CD4-positive, alpha-beta T cell treated with Interleukin-6 at 100 ng/mL for 8 hours (primary cell): ENCODE results near the gene SFXN1.

Source experiments
- DNase-seq: peaks from one replicate; pipeline ENCODE4 v3.0.0-alpha.2; 2020; ENCODE audit warnings: mixed read lengths, low spot score

The SFXN1 gene

DNA sequence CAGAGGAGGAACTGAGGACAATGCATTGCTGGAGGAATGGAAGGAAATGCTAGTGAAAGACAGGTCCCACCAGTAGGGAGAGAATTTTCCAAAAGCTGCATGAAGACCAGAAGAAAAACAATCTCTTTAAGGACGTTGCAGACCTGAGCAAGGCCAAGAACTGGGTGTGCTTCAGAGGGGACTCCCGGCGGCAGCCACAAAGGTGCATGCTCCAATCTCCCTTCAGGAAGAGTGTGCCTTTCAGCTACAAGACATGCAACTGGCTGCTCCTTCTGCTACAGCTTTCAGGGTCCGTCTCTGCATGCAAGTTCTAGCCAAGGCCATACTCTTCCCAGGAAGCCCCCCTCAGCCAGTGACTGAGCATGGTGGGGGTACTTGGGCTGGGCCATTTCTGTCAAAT lies 62.9 kb downstream of the SFXN1 start:
- DNase-seq: no peak

DNA sequence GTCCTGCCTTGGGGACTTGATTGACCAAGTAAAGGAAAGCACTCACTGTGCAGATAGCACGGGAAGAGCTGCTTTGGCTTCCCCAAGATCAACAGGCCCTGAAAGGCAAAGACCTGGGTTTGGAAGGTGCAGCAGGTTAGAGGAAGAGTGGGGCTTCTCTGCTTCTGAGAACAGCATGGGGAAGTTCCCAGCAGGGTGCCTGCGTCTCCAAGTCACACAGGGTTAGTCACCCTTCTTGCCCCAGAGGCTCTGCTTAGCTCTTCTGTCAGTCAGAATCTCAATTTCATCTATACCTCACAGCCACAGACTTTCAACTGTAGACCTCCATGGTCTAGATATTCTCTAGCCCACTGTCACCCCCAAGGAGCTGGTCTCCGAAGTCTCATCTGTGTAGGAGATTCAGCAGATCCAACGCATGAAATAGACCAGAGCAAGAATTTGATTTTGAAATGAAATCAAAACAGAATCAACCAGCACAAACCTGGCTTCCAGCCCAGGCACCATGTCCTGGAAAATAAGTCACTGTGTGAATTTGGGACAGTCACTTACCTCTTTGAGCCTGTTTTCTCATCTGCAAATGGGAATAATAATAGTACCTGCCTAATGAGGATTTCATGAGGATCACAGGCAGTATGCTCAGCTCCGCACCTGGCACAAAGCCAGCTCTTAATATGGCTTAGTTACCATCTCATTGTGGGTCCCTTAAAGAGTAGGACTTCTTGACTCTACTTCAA lies 64.0 kb downstream of the SFXN1 start:
- no peak for DNase-seq

DNA sequence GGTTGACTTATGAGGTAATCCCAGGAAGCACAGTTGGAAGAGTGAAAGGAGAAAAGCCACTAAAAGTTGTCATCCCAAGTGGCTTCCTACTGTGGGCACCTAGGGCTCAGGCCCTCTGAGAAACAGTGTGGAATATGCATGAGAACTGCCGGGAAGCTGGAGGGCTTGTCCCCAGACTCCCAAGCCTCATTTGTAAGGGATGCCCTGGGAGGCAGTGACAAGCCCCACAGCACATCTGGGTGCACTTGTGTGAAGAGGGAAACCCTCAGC lies 64.5 kb downstream of the SFXN1 start:
- no peak for DNase-seq

DNA sequence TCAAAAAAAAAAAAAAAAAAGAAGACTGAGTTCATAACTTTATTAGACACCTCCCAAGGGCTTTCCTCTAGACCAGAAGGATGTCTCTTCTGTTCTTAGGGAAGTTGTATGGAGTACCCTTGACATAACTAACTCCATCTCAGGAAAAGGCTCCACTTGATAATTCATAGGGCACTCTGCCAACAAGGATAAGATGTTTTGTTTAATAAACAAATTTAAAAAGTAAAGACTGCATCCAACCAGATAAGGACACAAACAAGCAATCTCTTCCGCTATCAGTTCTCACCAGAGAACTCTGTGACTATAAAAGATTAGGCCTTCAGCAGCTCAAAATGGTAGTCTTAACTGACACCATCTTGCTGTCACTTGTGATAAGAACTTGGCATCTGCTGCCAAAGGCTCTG lies 65.8 kb downstream of the SFXN1 start:
- DNase-seq: no peak

DNA sequence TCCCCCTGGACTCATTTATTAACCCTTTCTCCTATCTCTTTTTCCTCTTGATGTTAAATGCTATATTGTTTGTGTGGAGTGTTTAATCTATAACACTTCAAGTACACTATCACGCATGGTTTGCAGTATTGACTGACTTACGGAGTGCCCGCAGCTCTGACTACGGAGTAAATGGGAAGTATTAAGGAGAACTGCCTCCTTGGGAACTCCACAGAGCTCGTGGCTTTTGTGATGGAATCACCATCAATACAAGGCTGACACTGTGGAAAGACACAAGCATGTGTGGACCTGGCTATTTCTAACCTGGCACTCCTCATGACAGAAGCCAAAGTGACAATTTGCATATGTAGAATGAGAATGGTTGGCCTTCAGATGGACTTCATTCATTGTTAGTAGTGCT lies 66.2 kb downstream of the SFXN1 start:
- DNase-seq: no peak

DNA sequence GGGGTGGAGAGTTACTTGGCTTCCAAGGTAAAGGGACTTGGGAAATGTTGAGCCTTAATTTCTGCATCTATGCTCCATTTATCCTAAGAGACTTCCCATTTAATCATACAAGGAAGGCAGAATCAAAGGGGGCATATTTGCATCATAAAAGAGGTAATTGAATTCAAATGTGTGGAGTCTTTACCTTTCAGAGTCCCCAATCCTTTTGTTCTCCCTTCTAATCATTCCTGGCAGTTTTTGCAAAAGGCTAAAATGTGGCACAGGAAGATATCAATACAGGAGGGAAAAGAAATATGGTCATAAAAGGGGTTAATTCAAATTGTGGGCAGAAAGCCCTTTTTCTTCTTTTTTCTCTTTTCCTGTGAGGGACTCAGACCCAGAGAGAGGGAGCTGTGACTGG lies 69.5 kb downstream of the SFXN1 start:
- DNase-seq: no peak

DNA sequence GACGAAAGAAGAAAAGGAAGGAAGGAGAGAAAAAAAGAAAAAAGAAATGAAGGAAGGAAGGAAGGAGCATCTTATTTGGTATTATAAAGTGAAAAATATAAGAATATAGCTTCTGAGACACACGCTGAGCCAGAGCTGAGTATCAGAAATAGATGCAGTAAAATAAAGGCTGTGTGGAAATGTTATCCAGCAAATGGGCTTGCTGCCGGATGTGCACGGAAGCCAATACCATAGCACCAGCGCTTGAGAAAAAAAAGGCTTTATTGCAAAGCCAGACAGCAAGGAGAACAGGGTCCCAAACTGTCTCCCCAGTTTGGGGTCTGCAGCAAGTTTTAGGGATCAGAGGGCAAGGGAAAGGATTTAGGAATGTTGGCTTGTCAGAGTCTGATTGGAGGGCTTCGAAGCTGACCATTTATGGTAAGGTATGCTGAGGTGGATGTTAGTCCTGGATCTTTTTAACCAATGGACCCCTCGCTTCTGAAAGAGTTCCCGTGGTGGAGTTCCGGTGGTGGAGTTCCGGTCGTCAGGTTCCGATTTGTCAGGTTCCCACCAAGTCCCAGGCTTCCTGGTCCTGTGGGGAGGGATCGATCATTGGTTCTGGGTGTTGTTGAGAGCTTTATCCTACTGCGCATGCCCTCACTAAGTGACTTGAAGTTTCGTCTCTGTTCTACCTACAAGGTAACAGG lies 70.4 kb downstream of the SFXN1 start:
- no peak for DNase-seq

DNA sequence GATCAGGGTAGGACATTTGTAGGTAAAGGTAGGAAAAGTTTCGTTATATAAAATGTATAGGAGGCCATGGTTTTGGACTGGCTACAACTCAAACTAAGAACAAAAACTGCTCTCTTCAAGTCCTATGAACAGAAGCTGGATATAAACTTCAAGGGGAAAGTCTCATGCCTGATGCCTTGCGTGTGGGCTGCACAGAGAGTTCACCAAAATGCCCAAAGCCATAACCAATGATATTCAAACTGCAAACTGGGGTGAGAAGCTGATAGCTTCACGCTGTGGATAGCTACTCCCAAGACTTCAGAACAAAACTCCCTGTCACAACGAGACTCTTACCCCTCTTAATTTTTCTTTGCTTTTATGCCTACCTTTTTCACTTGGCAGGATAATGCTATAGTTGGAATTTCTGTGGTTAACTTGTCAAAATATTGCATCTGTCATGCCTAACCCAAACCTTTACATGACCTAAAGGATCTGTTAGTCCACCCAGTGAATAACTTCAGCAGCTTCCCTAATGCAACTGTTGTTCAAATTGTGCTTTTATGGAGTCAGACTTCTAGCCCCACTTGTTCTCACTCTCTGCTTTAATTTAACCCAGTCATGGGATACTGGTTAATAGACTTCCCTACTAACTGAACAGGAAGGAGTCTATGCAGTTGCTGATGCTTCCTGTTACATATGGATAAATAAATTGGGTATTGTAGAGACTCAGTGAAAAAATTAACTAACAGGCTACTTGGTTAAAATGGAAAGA lies 71.9 kb downstream of the SFXN1 start:
- DNase-seq: no peak

DNA sequence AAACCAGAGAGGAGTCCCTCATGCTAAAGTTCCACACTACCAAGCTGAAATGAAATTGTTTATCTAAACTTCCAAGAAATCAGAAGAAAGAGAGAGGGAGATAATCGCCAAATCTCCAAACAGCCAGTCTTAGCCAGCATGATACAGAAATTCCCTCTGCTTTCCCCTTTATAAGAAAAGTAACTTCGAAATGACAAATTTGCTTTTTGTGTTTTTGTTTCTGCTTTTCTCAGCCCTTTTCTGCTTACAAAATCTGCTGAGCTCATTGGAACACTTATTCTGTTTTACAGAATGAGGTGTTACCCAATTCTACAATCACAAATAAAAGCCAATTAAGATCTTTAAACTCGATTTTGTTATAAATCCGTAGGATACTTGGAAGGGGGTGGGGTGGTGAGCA lies 72.9 kb downstream of the SFXN1 start:
- DNase-seq: no peak

DNA sequence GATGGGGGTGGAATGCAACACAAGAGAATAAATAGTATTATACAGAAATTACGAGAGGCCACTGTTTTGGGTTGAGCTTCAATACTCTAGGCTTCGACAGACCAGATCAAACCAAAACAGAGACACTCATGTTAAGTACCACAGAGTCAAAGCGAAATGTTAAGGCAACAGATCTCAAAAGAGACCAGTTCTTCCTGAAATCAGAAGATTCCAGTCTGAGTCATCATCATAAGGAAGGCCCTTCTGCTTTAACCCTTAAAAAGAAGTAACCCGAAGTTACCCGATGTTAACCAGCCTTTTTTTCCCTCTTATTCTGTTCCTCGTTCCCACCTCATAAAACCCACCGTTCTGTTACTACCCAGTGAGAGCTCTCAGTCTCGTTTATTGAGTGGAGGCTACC lies 75.9 kb downstream of the SFXN1 start:
- no peak for DNase-seq

DNA sequence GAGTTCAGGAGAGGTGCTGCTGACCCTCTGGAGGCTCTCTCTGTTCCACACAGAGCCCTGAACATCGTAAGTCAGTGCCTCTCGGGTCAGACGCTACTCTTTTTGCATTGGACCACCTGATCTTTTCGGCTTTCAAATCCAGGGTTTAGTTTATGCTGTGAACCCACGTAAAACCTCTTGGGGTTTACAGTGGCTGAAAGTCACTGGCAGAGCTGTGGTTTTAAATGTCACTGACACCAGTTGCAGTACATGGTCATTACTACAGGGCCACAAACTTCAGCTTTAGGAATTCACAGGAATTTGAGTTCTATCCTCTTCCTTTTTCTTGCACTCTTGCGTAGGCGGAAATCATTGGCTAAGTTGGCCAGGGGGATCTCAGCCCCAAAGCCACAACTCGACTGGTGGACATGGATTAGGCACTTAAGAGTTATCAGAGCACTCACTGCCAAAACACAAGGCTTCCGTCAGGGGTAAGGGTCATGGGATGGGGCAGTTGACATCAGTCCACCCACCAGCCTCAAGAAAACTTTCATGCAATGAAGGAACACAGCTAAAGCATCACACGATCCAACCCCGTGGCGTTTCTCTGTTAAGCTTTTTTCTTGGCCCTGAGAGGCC lies 76.9 kb downstream of the SFXN1 start:
- no peak for DNase-seq

DNA sequence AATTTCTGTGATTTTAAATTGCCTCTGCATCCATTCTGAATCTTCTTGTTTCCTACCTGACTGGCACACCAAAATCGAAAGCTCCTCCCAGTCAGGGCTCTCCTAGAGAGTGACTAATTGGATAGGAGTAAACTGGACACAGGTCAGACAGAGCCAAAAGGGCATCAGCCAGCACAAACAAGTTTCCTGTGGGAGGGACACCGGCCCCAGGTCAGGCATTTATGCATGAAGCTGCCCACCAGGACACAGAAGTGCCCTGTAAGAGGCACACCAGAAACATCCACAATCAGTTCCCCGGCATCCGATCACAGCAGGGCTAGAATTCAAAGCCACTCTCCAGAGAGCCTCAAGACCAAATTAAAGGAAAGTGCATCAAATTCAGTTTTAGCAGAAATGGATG lies 78.4 kb downstream of the SFXN1 start:
- DNase-seq: no peak

DNA sequence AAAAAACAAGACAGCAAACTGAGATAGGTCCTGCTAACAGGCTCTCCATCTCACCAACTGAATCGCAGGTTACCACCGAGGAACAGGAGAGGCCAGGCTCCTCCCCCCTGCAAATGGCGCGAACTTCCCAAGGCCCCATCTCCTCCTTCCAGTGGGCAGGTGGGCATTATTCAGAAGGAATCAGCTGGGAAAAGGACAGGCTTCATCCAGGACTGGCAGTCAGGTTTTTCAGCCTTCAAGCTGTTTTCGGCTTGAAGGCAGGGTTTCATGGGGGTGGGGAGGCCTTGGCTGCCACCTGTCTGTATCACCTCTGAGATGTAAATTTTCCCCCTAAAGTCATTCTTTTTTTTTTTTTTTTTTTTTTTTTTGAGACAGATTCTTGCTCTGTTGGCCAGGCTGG lies 79.4 kb downstream of the SFXN1 start:
- DNase-seq: no peak

DNA sequence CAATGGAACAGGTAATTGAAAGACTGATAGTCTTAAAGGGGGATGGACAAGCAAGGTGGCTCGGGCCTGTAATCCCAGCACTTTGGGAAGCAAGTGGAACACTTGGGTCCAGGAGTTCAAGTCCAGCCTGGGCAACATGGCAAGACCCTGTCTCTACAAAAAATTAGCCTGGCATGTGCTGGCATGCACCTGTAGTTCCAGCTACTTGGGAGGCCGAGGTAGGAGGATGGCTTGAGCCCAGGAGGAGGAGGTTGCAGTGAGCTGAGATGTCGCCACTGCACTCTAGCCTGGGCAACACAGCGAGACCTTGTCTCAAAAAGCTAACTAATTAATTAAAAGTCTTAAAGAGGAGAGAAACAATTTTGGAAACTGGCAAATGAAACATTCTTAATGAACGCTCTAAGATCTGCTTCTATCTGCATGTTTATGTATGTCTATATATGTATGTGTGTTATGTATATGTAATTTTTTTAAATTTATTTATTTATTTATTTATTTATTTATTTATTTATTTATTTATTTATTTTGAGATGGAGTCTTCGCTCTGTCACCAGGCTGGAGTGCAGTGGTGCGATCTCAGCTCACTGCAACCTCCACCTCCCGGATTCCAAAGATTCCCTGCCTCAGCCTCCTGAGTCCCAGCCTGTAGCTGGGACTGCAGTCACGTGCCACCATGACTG lies 80.6 kb downstream of the SFXN1 start:
- no peak for DNase-seq

DNA sequence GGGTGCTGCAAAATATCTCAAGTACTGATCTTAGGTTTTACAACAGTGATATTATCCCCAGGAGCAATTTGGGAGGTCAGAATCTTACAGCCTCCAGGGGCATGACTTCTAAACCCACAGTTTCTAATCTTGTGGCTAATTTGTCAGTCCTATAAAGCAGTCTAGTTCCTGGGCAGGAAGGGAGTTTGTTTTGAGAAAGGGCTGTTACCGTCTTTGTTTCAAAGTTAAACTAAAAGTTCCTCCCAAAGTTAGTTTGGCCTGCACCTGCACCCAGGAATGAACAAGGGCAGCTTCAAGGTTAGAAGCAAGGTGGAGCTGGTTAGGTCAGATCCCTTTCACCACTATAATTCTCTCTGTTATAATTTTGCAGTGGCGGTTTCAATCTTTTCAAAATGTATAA lies 81.7 kb downstream of the SFXN1 start:
- no peak for DNase-seq

DNA sequence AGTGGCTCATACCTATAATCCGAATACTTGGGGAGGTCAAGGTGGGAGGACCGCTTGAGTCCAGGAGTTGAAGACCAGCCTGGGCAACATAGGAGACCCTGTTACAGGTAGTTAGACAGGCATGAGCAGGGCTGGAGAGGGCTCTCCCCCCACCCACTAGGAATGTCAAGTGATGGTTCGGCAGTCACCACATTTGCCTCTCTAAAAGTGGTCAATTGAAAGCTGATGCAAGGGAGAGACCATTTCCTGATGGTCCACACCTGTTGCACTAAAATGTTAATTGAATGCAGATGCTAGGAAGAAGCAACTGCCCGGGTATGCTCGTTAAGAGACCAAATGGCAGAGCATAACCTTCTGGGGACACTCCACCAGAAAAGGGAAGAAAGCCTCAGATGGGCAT lies 82.7 kb downstream of the SFXN1 start:
- DNase-seq: no peak

DNA sequence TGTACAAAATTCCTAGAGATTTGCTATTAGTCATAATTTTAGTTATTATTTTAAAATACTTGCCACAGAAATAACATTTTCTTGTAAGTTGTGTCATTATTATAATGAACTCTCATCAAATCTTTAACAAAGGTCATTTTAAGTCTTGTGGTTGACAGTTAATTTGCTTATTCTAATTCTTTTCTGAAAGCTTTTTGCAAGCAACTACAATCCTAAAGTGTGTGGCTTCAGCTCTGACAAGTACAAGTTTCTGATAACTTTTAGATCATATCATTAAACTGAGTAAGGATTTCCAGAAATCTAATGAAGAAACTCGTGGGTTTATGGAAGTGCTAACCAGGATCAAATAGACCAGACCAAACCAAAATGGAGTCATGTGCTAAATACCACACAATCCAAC lies 86.4 kb downstream of the SFXN1 start:
- no peak for DNase-seq

DNA sequence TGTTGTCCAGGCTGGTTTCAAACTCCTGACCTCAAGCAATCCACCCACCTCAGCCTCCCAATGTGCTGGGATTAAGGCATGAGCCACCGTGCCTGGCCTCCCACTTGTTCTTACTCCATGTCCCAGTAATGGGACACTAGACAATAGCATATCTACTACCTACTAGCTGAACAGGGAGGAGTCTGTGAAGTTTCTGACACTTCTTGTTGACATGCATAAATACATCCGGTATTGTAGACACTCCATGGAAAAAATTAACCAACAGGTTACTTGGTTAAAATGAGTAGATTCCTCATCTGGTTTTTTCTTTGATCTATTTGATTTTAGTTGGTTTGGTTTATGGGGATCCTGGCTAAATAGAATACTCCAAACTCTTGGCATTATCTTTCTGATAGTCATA lies 88.3 kb downstream of the SFXN1 start:
- no peak for DNase-seq

DNA sequence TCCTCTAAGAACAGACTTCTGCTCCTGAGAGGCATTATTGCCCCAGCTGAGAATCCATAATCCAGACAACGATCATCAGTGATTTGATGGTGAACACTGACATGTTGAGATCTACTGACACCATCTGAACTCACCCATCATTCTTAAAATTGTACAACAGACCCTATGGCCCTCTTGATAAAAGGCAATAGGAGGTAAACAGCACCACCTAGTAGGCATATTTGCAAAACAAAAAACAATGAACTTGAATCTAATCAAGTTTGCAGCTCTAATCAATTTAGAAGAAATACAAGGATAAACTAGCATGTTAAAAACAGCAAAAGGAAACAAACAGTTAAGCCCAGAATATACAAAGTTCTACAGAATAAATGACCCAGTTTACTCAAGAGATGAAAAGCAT lies 89.6 kb downstream of the SFXN1 start:
- no peak for DNase-seq

DNA sequence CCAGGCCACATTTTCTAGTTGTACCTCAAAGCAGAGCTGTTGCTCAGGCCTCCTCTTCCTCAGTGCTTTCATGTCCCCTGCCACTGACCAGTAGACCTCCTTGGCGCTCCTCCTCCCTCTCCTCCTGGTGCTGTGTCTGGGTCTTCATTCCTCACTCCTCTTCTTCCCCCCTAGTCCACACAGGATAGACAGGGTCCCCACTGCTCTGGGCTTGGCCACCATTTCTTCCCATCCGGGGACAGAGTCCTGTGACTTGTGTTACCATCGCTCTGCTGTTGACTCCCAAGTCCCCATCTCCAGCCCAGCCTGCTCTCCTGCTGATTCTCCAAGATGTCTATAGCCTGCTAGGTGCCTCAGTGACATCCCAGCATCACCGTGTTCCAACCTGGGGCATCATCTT lies 91.3 kb downstream of the SFXN1 start:
- no peak for DNase-seq

DNA sequence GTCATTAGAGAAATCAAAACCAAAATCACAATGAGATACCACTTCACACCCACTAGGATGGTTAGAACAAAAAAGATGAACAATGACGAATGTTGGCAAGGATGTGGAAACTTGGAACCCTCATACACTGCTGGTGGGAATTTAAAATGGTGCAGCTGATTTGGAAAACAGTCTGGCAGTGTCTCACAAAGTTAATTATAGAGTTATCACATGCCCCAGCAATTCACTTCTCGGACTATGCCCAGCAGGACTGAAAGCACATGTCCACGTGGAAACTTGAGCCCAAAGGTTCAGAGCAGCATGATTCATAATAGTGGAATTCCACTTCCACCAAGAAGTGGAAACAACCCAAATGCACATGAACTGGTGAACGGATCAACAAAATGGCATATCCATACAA lies 94.5 kb downstream of the SFXN1 start:
- DNase-seq: no peak

DNA sequence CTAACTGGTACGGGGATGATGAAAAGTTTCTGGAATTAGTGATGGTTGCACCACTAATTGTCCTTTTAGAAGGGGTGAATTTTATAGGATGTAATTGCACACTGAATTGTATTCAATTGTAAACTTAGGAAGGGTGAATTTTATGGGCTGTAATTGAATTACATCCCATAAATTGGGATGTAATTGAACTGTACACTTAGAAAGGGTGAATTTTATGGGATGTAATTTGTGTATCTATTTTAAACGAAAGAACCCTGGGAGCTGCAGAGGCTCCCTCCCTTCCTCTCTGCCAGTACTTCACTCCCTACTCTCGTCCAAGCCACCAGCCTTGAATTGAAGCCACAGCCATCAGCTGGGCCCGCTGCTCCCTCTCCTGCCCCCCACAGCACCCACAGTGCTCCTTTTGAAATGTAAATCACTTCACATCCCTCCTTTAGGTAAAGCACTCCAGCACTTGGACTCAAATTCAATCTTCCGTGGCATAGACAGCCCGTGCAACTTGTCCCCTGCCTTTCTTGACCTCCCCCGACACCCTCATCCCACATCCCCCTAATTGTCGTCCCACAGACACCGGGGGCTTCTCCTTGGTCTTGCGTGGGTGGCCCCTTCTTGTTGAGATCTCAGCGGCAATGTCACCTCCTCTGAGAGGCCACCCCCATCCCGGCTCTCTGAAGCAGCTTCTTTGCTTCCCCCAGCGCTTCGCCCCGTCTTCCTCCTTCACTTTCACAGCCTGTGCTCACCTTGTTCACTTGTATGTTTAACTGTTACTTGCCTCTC lies 95.3 kb downstream of the SFXN1 start:
- DNase-seq: no peak
